ENCODE data around the gene TLK1. TPM values are rescaled to one million over a fixed set of nuclear protein-coding genes. Genes with fewer than 3 reads are reported as not detected.
A peak's percentile ranks its signal among the peaks of the same experiment; 100 is the strongest.

TLK1 gene
- total and polyA plus RNA-seq, 7 donors, result 14.1 to 60.6 (median 37.9) TPM

DNA sequence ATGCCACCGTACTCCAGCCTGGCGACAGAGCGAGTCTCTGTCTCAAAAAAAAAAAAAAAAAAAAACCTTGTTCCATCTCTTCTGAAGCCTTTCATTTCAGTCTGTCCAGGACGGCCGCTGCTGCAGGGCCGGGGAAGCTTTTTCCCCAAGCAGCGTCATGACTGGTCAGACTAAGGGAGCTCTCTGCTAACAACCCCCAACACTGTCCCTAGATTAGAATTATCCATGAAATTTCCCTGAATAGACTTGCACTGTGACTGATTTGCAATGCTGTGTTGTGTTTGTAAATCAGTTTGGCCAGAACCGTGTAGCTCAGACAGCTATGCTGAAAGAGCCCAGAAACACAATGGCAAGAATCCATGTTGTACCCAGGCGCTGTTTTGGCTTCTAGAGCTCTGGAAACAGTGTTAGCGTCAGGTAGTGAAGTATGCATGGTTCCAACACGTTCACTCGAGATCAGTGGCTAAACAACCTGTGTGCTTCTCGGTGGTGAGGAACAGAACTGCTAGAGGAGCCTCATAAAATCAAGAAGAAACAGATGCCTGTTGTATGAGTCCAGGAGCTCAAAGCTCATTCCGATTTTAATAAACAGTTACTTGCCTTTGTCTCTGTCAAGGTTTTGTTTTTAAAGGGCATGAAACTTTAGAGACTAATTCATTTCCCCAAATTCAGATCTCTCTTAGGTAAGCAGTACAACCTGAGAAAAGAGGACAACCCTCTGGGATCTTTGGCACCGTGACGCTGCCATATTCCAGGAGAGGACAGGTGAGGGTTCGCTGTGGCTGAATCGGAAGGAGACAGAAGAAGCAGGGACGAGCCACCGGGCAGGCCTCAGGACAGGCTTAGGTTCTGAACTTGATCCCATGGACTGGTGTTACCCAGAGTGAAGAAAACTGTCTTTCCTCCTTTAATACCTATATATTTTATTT lies 188.1 kb downstream of the TLK1 start:
- H3K4me3 ChIP-seq, result peak overlapping the region in 3 of 4 donors; percentile 68 to 86 (median 79)
- TF ChIP-seq EP300 (IDR thresholded peaks at IDR 0.05) (no peak), POLR2A (IDR thresholded peaks at IDR 0.05) (no peak), CTCF (IDR thresholded peaks at IDR 0.05) (no peak)
- peaks cover 0 to 18% (median 17%) of the 10 kb centered on the region in 4 donors for H3K4me1 ChIP-seq
- peaks cover 0 to under 1% (median 0%) of the 10 kb centered on the region in 4 donors for H3K36me3 ChIP-seq
- intact Hi-C loops (cut with DNase I), result loop anchor here (1.0 to 5.0 kb wide), 6 partner anchors 45 to 550 kb away; partner anchors contain the start of genes CYBRD1, DCAF17, GORASP2 and TLK1
- H3K9me3 ChIP-seq, result no peaks in the 10 kb centered on the region
- 58 to 81% methylated on average over 20 of the region's 20 CpGs for WGBS, 2 donors
- DNase-seq, result no peak
- H3K27ac ChIP-seq, result peak overlapping the region in 3 of 4 donors; percentile 80 to 89 (median 88)
- no peaks in the 10 kb centered on the region for H3K27me3 ChIP-seq

DNA sequence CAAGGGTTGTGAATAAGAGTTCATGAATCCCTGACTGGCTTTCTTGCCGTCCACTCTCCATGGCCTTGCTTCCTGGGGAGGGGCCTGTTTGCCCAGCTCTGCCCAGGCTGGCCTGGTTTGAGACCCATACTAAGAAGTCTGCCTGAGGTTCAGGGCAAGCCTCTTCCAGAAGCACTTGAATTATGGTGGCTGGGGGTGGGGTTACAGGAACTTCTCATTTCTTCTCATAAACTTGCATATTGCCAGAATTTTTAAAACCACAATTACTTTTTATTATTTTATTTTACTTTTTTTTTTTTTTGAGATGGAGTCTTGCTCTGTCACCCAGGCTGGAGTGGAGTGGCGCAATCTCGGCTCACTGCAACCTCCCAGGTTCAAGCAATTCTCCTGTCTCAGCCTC lies 189.6 kb downstream of the TLK1 start:
- 89 to 91% methylated on average over 3 of the region's 3 CpGs for WGBS, 2 donors
- TF ChIP-seq POLR2A (IDR thresholded peaks at IDR 0.05) (no peak), EP300 (IDR thresholded peaks at IDR 0.05) (no peak), POLR2AphosphoS5 (IDR thresholded peaks at IDR 0.05) (no peak), CTCF (IDR thresholded peaks at IDR 0.05) (no peak)
- no peak overlapping the region for H3K27ac ChIP-seq
- H3K27me3 ChIP-seq, result no peaks in the 10 kb centered on the region
- no peak overlapping the region for H3K4me3 ChIP-seq
- intact Hi-C loops (cut with DNase I), result loop anchor here (5.0 kb wide), 3 partner anchors 44 to 551 kb away; partner anchors contain the start of genes CYBRD1 and GORASP2
- peaks cover 7 to 15% (median 11%) of the 10 kb centered on the region in 4 donors for H3K36me3 ChIP-seq
- H3K9me3 ChIP-seq, result no peaks in the 10 kb centered on the region
- DNase-seq, result no peak
- peaks cover 0 to 18% (median 17%) of the 10 kb centered on the region in 4 donors for H3K4me1 ChIP-seq

GRCh38 chr2:170969872-170970496 lies 190.7 kb downstream of the TLK1 start:
- H3K4me3 ChIP-seq, result no peak overlapping the region
- intact Hi-C loops (cut with DNase I), result loop anchor here (5.0 kb wide), 3 partner anchors 43 to 552 kb away; partner anchors contain the start of genes CYBRD1 and GORASP2
- WGBS, 2 donors, result 72 to 79% methylated on average over 10 of the region's 10 CpGs
- peaks cover 11 to 26% (median 18%) of the 10 kb centered on the region in 4 donors for H3K36me3 ChIP-seq
- H3K4me1 ChIP-seq, result peaks cover 0 to 18% (median 17%) of the 10 kb centered on the region in 4 donors
- H3K9me3 ChIP-seq, result no peaks in the 10 kb centered on the region
- TF ChIP-seq EP300 (IDR thresholded peaks at IDR 0.05) (no peak), POLR2A (IDR thresholded peaks at IDR 0.05) (no peak), POLR2AphosphoS5 (IDR thresholded peaks at IDR 0.05) (no peak), CTCF (IDR thresholded peaks at IDR 0.05) (no peak)
- DNase-seq, result no peak
- H3K27ac ChIP-seq, result no peak overlapping the region
- H3K27me3 ChIP-seq, result no peaks in the 10 kb centered on the region

DNA sequence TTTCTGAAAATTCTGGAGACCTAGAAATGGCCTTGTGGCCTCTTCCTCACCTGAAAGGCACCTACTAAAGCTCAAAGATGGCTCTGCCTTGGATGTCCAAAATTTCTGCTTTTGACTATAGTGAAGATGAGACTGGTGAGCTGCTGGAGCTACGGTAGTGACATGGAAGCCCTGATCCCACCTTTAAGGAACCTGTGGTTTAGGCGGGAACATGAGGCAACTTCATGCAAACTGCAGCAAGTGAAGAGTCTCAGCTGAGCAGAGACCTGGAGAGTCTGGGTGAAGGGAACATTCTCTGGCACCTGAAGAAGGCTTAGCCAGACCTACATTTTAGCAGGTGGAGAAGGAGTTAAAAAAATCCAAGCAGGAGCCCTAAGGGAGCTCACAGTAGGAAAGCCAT lies 191.7 kb downstream of the TLK1 start:
- no peak for DNase-seq
- Histone ChIP-seq H3K9me3 (no peaks in the 10 kb centered on the region), H3K27ac (no peak overlapping the region), H3K4me1 (peaks cover 0 to 14% (median 12%) of the 10 kb centered on the region in 4 donors), H3K4me3 (no peak overlapping the region), H3K36me3 (peaks cover 11 to 35% (median 25%) of the 10 kb centered on the region in 4 donors), H3K27me3 (no peaks in the 10 kb centered on the region)
- TF ChIP-seq POLR2A (IDR thresholded peaks at IDR 0.05), result no peak
- no peak for TF ChIP-seq EP300 (IDR thresholded peaks at IDR 0.05)
- no peak for TF ChIP-seq CTCF (IDR thresholded peaks at IDR 0.05)
- TF ChIP-seq POLR2AphosphoS5 (IDR thresholded peaks at IDR 0.05), result no peak
- intact Hi-C loops (cut with DNase I), result no loop called here
- 83 to 92% methylated on average over 2 of the region's 2 CpGs for WGBS, 2 donors

Measured in sigmoid colon (tissue), 7 donors.